Suppressor macrophage (primary cell): ENCODE results near the gene C1orf87.
"Not testable (repeated sequence)": the region's sequence is repeated elsewhere in the genome, so short reads cannot be mapped to it uniquely, and the experiment has no call there.

Experiments
- DNase-seq, 4 experiments: peaks; one replicate each; pipeline ENCODE4 v3.0.0-alpha.2; 2020 to 2022

C1orf87 gene

DNA sequence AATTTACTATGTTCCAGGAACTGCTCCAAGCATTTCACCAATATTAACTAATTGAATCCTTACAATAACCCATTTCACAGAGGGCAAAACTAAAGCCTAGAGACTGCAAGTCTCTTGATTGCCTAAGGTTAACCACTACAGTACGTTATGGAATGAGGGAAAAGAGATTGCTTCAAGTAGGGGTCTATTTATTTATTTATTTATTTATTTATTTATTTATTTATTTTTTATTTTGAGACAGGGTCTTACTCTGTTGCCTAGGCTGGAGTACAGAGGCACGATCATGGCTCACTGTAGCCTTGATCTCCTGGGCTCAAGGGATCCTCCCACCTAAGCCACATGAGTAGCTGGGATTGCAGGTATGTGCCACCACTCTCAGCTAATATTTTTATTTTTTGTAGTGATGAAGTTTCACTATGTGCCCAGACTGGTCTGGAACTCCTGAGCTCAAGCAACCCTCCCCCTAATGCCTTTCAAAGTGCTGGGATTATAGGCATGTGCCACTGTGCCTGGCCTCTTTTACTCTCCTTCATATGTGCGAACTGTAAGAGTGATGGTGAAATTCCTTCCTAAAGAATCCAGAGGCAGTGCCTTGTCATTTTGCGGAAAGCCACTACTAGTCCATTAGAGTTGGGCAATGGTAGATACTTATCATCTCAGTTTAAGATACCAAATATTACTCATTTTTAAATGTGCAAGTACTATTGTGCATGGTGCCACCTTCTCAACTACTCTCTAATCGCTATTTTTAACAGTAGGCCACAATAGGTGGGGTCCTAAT, 81.3 kb downstream of the C1orf87 start:
- no peak for DNase-seq

DNA sequence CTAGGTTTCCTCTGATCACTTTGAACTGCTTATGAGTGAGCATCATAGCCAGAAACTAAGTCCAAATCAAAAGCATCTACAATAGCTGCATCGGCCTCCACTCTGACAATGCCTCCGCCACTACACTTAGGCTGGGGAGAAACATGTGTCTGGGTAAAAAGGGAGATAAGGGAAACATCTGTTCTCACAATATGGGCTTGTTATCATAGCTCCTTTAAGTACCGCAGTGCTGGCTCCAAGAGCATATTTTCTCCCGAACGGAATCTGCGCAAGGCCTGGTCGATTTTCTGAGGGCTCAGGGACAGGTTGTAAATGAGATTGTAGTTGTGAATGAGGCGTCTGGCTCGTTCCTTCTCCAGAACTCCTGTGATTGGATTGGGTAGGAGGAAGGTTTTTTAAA, 83.1 kb downstream of the C1orf87 start:
- DNase-seq: no peak

DNA sequence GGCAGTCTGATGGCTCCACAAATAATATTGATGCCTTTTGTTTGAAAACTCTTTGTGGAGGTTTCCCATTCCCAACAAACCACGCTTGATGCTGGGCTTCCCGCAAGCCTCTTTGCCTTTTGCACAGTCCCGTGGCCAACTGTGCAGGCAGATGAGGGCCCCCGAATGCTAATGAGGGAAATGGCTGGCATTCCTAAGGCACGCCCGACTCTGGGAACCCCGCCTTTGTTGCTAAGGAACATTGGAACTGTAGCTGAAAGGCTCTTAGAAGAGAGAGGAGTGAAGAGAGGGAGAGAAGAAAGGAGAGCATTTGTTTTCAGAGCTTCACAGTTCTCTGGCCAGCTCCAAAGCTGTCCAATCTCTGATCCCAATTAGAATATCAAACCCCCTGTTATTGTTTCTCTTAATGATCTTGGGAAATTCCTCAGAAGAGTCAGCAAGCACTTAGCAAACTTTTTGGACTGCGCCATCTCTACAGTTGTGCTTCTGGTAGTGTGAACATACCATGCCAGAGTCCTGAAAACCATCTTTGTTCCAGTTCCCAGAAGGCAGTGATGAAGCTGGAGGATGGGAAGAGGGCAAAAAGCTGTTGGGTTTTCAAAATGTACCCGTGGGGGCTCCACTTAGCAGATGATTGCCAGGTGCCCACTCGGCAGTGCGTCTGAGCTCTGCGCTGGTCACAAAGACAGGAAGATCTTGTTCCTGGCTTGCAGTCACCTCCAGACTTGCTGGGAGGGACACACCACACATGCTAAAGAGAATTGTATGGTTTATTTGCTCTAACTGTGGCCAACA, 86.9 kb downstream of the C1orf87 start:
- DNase-seq: no peak

- no peak for DNase-seq
Measured at GRCh38 chr1:59985911-59986515, 87.6 kb downstream of the C1orf87 start.

DNA sequence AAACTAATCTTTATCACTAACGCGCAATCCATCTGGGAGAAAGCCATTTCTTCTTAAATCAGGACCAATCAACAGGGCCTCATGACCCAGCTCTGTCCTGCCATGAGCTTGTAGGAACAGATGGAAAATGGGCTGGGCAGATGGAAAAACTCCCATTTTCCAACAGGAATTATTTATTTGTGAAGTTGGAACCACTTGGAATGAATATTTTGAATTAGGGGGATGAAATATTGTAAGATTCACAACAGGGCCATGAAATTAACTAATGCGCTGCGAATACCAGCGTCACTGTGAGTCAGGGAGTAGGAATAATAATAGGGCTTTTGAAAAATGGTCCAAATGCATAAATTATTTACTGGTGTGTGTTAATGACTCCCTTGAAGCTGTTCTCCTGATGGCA, 93.9 kb downstream of the C1orf87 start:
- DNase-seq: no peak

GRCh38 chr1:59978511-59978910, 95.1 kb downstream of the C1orf87 start:
- DNase-seq: no peak

DNA sequence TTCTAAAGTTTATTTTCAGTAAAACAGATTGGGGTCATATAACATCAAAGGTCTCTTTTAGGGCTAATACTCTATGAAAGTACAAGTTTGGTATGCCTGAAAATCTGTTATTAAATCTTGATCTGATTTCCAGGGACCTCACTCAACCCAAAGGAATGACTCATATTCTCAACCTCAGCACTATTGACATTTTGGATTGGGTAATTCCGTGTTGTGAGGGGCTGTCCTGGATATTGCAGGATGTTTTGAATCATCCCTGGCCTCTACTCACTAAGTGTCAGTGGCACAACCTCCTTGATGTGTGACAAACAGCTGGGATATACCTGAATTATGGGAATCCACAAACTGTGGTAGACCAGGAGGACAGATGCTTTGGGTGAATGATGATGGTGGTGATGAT, 95.5 kb downstream of the C1orf87 start:
- DNase-seq: no peak

DNA sequence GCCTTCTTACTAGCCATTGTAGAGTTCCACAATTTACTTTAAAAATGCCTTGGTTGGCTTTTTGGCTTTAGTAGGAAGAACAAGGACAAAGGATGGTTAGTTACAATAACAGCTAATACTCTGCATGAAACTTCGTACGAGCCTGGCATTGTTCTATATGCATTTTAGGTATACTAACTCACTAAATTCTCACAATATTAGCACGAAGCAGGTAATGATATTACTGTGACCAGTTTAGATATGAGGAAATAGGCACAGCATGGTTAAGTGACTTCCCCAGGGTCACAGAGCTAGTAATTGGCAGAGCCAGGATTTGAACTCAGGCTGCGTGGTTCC, 96.5 kb downstream of the C1orf87 start:
- DNase-seq: no peak

GRCh38 chr1:59976194-59977074, 97.1 kb downstream of the C1orf87 start:
- DNase-seq: peak; percentile 58 to 76 (median 72)

DNA sequence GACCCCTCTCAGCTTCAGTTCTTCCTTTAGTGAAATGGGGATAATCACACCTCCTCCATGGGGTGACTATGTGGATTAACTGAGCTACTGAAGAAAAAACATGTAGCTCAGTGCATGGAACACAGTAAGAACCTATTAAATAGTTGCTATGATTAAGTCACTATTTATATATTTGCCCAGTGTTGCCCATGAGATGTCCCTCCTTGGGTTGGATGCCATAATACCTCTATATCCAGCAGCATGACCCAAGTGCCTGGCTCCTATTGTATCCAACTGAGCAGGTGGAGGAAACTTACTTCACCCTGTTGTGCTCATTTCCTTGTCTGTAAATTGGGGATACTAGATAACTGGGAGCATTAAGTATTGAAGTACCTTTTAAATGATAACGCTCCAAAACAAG, 99.9 kb downstream of the C1orf87 start:
- DNase-seq: no peak

DNA sequence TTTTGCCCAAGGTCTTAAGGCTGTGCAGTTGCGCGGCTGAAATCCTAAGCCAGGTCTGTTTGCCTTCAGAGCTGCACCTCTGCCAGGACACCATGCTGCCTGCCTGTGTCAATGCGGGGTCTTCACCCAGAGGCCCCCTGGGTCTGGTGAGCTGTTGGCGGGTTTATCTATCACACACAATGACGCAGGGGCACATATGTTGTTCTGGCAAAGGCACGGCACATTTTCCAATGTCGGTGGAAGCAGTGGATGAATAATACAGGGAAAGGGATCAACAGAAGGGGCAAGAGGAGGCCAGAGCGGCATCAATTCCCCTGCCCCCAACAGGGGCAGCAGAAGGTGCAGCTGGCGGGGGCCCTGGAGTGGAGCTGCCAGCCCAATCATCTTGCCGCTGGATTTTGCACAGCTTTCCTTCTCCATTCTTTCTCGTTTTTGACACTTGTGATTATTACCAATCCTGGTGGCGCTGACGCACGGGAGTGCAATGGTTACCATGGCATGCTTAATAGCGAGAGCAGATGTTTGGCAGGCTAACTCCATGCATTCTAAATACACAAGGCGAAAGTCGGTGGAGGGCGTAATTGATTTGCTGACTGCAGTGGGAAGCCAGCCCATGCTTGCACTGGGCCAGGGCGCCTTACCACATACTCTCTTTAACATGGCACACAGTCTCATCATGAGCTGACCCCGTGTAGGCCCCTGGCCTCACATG, 101.2 kb downstream of the C1orf87 start:
- no peak for DNase-seq

DNA sequence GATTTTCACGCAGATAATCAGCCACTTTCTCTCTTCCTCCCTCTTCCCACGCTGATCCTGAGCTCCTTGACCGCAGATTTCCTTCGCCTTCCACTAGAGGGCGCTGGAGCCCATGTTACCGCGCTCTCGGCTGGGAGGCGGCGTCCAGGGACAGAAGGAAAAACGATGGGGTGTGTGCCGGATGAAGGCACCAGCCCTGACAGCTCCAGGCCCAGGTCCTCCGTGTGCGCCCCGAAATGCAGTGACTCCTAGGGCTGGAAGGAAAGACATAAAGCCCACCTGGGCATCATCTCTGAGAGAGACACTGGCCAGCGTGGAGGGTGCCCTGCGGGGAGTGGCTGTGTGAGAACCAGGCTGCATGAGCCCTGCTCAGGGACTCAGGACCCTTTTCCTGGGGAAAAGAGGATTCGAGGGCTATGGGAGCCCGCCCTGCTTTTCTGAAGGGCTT, 102.1 kb downstream of the C1orf87 start:
- DNase-seq: peak; percentile 72 to 85 (median 82)

GRCh38 chr1:59969542-59970175, 103.9 kb downstream of the C1orf87 start:
- not testable (repeated sequence) for DNase-seq

- DNase-seq: not testable (repeated sequence)
Measured at GRCh38 chr1:59968746-59969145, 104.8 kb downstream of the C1orf87 start.

GRCh38 chr1:59967780-59968179, 105.8 kb downstream of the C1orf87 start:
- DNase-seq: no peak

DNA sequence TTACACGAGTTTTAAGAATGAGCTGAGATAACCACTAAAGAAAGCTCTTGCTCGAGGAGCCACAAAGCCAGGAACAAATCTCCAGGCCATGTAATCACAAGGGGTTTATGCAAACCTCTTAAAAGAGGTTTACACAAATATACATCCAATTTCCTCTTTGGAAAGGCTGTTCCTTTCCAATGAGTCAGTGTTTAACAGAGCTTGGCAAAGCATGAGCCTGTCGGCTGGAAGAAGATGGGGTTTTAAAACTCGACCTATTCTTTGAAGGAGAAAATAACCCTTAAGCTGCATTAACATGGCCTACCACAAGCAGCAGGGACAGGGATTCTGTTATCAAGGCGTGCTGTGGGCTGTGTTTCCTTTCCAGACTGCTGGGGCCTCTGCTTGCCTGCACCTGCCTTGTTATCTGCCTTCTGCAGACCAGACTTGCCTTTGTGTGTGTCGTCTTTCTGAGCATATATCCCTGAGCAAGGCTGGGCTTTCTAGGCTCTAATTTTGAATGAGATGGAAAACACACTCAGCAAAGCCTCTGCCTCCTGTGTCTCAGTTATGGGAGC, 106.4 kb downstream of the C1orf87 start:
- no peak for DNase-seq

- DNase-seq: no peak
Measured at GRCh38 chr1:59952065-59952464, 121.5 kb downstream of the C1orf87 start.

DNA sequence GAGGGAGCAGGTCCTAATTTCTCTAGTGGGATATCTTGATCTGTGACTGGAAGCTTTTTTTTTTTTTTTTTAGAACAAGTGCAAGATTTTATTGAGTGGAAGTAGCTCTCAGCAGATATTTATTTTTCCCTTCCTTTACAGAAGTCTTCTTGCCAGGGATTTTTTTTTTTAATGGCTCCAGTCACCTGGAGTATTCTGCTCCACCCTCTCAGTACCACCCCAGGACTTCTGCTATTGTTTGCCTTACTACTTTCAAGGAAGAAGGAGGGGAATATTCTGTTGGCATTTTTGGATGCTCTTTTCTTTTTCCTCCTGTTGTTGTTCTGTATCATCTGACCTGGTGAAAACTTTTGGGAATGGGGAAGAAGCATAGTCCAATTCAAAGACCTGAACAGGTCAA, 123.9 kb downstream of the C1orf87 start:
- DNase-seq: no peak

DNA sequence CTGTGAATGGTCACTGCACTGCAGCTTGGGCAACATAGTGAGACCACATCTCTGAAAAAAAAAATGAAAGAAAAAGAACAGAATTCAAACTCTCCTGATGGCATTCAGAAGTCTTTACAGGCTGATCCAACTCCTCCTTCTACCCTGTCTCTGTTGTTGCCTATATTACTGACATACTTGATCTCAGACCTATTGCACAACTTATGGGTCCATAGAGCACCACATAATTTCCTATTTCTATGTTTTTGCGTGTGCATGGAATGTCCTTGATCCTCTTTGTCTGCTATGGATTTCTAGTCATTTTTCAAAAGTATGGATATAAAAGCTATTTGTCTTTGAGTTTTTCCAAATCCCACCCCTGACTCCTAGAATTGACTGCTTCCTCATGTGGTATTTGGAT, 124.6 kb downstream of the C1orf87 start:
- no peak for DNase-seq

- DNase-seq: peak; percentile 61 to 84 (median 72)
Measured at GRCh38 chr1:59947047-59947938, 126.3 kb downstream of the C1orf87 start.
